GM18870 (cell line): ENCODE data around the gene DAPK2.

Source experiments
- ATAC-seq: cut with Tn5 transposase; IDR thresholded peaks from one replicate; pipeline ENCODE4 v1.9.1; 2021; ENCODE audit warnings: moderate library complexity; ENCODE audit not compliant: unreplicated experiment

Gene DAPK2

DNA sequence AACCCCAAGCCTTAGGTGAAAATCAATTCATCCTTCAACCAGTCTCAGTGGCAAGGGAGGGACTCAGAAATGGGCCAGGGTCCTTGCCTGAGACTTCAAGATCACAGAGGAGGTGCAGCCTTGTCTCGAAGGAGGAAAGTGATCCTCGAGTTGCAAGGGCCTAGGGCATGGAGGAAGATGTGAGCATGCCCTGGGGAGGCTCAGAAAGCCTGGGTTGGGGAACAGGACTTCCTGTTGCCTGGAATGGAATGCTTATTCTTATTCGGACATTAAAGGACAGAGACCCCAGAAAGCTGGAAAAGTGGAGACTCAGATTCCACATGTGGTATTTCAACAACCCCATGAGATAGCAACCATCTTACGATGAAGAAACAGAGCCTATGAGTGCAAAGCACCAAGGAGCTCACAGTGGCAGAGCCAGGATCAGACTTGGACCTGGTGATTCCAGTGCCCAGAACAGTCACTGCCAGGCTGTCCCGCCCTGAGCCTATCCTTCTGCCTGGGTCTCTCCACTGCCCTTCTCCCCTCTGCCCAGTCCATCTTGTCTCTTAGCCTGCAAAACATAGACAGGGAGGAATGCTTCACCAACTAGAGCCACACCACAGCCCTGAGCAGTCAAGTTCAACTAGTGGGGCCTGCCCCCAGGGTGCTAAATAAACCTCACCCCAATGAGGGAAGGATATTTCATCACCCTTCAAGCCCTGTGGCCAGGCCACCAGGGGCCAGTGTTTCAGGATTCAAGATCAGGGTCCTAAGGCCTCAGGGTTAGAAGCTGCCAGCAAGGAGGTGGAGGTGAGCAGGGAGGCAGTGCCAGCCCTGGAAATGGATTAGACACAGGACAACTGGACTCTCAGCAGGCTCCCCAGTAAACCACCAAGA, 21.9 kb downstream of the DAPK2 start:
- ATAC-seq: no peak

DNA sequence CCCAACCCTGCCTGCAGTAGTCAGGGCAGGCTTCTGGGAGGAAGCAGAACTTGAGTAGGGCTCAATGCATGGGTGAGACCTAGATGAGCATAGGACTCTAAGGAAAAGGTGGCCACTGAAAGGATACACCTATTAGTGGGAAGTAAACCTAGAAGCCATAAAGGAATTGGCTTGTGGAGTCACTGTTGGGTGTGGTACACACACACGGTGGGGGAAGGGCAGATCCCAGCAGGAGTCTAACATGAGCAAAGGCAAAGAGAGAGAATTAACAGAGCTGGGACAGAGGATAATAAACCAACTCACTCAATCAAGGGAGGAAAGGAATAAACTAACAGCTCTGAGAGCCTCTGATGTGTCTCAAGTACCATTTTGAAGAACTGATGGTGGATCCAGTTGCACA, 23.1 kb downstream of the DAPK2 start:
- no peak for ATAC-seq

DNA sequence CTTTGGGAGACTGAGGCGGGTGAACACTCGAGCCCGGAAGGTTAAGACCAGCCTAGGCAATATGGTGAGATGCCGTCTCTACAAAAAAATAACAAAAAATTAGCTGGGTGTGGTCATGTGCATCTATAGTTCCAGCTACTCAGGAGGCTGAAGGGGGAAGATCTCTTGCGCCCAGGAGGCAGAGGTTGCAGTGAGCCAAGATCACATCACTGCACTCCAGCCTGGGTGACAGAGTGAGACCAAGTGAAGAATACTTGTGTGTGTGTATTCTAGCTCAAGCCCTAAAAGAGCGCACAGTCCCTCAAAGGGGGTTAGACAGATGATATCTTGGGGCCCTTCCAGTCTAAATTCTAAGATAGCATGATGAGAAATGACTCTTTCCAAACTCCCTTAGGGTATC, 23.7 kb downstream of the DAPK2 start:
- ATAC-seq: no peak

DNA sequence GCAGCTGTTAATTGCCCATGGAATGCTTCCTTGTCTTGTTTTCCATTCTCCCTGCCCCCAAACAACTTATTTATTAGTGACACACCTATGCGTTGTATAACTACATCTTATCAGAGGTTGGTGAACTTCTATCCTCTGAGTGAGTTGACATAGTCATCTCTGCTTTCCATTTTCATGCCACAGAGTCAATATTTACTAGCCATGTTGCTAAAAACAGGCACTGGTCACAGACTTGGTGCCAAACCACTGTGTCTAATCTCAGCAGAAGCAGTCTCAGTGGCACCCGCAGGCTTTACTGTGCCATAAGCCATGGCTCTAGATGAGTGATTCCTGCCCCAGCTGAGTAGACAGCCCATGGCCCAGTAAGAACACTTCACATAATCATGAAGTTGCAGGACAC, 26.5 kb downstream of the DAPK2 start:
- ATAC-seq: peak; percentile 82

DNA sequence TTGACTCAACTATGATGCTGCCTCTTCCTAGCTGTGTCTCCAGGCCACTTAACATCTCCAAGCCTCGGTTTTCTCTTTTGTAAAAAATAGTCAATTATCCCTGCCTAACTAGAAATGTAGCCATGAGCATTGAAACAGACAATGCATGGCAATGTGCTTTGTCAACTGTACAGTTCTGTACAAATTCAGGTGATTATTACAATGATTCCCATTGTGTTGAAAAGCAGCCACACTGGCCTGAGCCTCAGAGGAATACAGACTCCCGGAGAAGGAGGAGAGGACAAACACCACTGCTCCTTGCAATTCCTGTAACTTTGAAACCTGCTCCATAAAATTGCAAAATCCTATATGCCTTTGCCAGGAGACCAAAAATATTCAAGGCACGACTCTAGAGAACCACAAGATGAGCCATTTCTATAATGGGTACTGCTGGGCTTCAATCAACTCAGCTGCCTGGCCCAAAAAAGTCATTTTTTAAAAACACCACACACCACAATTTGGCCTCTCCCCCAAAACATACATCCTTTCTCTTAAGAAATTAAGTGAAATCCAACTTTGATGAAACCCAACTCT, 28.6 kb downstream of the DAPK2 start:
- ATAC-seq: no peak

DNA sequence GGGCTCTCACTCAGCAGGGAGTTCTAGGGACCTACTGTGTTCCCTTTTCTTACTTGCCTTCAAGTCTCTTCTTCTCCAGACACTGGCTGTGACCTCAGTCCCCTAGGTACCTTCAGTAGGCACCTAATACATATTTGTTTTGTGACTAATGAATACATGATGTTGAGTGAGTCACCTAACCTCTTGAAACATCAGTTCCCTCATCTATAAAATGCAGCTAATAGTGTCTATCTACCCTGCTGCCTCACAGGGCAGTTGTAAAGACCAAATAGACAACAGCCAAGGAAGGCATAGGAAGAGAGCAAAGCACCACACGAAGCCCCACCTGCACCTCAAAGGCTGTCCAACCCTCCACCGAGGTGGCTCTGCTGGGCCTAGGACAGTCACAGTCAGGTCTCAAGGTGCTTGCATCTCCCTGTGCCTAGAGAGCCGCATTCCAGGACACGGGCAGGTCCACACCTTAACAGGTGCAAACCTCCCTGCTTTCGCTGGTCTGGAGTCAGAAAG, 29.1 kb downstream of the DAPK2 start:
- ATAC-seq: no peak

DNA sequence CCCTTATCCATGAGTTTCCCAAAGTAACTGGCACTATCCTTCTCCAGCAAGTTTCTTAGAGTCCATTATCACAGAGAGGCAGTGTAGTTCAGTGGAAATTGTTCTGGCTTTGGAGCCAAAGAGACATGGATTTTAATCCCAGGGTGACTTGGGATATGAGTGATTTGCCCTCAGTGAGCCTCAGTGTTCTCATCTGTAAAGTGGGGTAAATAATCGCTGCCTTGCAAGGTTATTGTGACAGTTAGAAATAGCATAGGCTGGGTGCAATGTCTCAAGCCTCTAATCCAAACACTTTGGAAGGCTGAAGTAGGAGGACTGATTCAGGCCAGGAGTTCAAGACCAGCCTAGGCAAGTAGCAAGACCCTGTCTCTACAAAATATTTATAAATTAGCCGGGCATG, 30.0 kb downstream of the DAPK2 start:
- ATAC-seq: no peak

DNA sequence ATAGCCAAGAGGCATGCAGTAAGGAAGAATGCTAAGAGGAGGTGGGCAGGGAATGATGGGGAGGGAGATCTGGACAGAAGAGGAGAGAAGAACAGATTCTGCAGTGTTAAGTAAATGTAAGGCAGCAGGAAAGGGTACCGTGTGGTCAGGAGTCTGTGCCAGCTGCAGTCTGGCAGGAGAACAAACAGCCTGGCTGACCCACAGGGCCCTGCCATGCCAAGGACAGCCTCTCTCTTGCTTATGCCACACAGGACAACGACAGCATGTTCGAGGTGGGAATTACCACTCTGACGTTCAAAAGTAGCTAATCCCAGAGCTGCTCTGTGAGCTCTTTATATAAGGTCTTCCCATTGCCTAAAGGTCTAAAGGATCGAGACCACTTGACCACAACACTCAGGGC, 31.3 kb downstream of the DAPK2 start:
- no peak for ATAC-seq

DNA sequence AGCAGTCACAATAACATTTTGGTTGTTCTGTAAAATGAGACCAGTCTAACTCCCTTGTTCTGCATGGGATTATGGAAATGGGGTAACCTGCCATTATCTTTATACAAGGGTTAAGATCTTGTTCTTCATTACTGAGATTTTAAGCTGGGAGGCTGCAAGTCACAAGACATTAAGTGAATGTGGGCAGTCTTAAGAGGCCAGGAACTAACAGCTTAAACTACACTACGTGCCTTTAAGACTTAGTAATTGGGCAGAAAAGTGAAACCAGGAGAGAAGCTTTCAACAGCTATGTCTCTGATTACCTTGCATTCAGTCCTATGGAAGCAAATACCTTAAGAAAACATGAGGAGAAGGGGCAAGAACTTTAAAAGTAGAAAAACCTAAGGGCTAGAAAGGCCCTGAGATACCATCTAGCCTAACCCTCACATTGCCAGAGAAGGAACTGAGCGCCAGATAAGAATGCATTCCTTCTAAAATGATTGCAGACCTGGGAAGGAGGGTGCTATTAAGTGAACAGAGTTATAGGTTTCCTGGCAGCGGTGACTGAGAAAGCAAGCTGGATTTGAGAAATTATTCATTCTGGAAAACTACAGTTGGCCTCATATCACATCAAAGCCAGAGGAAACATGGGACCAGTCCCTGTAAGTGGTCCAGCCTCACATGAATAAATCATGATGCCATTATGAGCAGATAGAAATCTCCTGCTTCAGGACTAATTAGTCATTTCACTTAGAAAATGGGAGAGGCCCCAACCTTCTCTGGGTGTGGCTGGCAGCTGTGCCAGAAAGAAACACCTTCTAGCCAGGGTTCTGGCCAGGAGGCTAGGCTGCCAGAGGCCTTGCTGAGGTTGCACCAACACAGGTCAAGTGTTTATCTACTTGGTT, 32.9 kb downstream of the DAPK2 start:
- ATAC-seq: no peak

DNA sequence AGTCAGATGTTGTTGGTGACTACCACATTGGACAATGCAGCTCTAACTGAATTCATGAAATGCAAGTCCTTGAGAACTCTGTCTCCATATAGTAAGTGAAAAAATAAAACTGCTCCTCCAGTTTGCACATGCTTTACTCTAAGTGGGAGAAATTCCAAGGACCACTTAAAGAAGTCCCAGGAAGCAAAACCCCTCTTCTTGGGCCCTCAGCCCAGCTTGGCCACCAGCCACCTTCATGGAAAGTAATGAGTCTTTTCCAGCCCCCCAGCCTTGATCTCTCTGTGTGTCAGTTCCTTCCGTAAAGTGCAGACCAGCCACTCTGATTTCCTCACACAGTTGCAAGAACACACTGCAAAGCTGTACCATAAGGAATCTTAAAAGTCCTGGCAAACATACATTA, 34.5 kb downstream of the DAPK2 start:
- no peak for ATAC-seq

DNA sequence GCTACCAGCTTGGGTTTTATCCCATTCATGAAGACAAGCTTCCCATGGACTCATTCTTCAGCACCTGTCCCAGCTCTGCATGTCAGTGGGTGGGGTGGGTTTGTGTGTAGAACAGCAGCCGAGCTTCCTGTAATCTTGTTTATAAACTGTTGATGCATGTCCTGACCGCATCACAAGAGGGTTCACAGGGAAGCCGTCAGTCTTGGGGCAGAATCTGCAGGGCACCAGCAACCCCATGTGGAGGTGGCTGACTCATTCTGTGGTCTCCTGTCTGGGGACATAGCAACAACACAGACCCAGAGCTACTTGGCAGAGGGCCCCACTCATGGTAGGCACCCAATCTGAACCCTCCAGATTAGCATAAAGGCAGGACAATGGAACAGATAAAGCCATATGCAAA, 35.6 kb downstream of the DAPK2 start:
- peak; percentile 81 for ATAC-seq

DNA sequence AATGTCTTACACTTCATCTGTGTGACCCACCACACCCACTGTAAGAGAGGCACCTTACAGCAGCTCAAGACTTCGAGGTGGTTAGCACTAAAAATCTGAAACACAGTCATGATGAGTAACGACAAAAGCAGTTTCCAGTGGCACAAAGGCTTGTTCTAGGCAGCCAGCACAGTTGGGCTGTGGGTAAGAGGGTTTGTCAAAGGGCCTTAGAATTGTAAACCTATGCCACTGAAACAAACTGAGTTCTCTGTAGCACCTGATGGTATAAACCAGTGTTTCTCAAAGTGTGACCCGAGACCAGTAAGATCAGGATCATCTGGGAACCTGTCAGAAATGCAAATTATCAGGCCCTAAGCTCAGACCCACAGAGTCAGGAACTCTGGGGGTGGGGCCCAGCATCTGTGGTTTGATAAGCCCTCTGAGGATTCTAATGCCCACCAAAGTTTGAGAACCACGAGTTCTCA, 36.5 kb downstream of the DAPK2 start:
- ATAC-seq: peak; percentile 50

DNA sequence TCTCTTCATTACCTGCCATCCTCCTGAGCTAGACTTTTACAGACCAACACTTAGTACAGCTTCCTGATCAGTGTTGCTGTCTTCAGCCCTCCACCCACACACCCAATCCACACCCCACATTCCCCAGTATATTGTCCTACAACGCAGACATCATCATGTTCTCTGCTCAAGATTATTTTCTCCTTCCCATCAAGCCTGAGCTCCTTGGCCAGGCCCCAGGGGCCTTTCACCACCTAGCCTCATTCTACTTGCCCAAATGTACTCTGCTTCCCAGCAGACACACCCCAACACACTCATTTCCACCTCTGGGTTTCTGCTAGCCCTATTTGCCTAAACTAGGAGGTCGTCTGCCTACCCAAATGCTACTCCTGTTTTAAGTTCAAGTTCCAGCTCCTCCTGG, 37.0 kb downstream of the DAPK2 start:
- ATAC-seq: no peak

DNA sequence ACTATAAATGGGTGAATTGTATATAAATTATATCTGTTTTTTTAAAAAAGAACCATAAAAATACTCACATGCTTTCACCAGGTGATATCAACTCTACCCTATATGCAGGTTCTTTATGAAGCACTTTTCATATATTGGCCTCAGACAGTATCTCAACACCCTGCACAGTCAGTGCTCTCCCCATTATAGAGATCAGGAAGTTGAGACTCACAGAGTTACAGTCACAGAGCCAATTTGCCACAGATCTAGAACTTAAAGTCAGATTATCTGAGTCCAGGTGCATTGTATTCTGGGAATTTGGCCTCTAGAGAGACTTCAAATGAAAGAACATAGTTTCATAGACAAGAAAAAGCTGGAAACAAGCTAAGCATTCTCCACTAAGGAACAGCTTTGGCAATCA, 38.1 kb downstream of the DAPK2 start:
- no peak for ATAC-seq

DNA sequence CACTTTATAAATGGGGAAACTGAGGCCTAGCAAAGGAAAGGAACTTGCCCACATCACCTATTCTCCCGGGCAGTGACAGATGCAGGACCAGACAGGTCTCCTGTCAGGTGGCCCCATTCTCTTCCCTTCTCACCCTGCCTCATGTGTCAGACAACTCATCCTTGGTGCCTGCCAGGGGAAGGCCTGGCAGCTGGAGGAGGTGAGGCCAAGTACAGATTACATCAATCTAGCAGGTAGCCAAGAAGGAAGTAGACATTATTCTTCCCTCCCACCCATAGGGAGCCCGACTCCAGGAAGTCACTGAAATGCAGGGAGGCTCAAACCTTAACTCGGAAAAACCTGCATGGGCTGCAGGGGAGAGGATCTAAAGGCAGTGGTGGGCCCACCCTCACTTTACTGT, 39.6 kb downstream of the DAPK2 start:
- no peak for ATAC-seq

DNA sequence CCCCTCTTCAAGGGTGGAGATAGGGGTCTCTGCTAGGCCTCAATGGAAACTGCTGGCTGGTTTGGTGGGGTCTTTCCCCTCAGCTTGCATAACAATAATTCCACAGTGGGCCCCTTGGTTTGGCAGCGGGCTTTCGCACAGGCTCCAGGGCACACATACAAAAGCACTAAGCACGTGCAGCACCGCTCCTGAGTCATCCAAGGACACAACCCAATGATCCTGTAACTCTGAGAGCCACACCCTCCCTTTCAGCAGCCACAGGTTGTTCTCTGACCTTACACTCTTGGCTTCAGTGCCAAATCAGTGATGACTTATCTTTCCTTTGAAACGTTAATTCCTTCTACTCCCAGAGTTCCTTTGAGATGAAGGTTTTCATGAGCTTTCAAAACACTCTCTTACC, 41.7 kb downstream of the DAPK2 start:
- ATAC-seq: no peak

DNA sequence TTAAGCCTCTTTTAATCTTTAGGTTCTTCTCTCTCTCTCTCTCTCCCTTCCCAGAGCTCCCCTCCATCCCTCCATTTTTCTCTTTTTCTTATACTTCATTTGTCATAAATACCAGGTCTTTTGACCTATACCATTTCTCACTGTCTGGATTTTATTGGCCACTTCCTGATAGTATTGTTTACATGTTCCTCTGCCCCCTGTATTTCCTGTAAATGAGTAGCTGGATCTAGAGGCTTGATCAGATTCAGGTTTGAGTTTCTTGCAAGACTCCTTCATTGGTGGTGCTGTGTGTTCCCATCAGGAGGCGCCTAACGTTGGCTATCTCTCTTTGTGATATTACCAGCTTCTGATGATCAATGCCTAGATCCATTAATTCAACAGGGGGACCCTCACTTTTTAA, 42.2 kb downstream of the DAPK2 start:
- ATAC-seq: no peak

DNA sequence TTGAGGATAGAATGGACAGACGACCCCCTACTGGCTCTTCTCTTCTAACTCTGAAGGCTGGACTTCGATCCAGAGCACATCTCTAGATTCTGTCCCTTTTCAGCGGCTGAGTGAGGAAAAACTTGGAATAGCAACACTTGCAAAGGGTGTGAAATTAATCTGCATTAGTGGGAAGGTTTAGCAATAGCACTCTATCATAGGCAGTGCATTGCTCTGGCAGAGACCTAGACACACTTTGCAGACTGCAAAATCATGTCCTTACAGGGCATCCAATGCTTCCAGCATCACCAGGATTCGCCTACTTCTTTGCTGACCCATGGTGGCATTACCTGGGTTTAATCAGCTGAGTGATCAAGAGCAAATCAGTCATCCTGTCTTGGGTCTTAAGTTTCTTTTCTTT, 43.1 kb downstream of the DAPK2 start:
- ATAC-seq: no peak

DNA sequence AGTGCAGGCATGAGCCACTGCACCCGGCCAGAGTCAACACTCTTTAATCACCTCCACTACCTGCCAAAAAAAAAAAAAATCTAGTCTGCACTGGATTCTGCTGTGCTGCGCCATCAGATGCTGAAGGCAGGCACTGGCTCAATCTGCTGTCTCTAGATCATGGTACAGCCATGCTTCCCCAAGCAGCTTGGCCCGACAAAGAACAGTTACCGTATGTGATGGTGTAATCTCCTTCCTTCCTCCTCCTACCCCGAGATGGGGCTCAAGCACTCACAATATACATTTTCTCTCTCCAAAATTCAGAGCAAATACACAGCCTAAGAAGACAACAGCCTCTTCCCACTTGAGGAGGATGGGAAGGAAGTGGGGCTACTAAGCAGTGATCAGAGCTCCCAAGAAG, 45.1 kb downstream of the DAPK2 start:
- ATAC-seq: no peak

DNA sequence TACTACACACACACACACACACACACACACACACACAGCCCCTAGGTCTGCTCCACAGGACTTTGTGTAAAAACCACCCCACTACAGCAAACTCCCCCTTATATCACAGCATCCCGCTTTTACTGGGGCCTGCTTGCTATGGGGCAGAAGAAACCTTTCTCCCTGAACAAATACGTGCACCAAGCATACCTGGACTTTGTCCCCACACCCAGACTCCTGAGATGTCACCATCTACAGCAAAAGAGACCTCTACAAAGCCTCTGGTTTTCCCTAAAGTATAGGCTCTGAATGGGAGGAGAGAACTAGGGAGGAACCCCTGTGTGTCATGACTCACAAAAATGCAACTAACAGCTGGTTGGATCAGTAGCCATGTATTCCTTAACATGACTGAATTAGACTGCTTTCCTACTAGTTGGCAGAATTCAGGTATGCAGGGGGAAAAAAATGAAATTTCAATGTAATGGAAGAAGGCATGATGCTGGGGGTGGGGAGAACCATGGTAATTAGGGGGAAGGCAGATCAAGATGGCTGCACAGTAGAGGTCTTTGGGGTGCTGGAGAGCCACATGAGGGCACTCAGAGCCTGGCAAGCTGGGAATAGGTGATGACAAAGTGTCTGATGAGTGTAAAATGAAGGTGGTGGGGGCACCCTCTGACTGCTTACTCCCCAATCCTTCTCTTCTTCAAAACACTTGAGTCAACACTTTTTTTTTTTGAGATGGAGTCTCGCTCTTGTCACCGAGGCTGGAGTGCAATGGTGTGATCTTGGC, 45.9 kb downstream of the DAPK2 start:
- no peak for ATAC-seq

DNA sequence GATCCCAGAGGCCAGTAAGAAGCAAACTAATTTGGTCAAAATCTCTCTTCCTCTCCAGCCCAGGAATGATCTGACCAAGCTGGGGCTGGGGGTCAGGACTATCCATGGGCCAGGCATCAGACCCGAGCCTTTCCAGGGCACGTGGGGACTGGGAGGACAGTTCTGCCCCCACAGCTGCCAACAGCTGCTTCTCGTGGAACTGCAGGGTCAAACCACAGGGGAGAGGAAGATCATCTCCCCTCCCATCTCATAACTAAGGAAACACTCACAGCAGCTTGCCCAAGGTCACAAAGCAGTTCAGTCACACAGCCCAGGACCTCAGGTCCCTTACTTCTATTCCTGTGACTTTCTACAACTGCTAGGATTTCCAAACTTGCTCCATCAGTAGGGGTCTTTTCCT, 47.1 kb downstream of the DAPK2 start:
- ATAC-seq: no peak
